ENCODE results near the gene DLEC1.

- TF ChIP-seq RARB (CRISPR knock-in tag; IDR thresholded peaks at IDR 0.05): no peak
- no peak for TF ChIP-seq CSRNP3 (CRISPR knock-in tag; IDR thresholded peaks at IDR 0.05)
- TF ChIP-seq ZNF70 (CRISPR knock-in tag; IDR thresholded peaks at IDR 0.05): no peak
- TF ChIP-seq OSR1 (CRISPR knock-in tag; IDR thresholded peaks at IDR 0.05): no peak
- no peak for TF ChIP-seq CSDC2 (CRISPR knock-in tag; IDR thresholded peaks at IDR 0.05)
- TF ChIP-seq PATZ1 (CRISPR knock-in tag; IDR thresholded peaks at IDR 0.05; ENCODE audit: borderline replicate concordance): no peak
- no peak for TF ChIP-seq GLIS3 (CRISPR knock-in tag; IDR thresholded peaks at IDR 0.05)
- no peak for TF ChIP-seq BACH2 (CRISPR knock-in tag; IDR thresholded peaks at IDR 0.05; ENCODE audit: borderline replicate concordance)
These were observed 30.8 kb upstream of the DLEC1 start for GRCh38 chr3:38008191-38008701.

Measured in SK-N-SH treated with all-trans-retinoic acid at 6 μM for 48 hours (cell line).